ENCODE data around the gene CHRNB4.

CHRNB4 gene

DNA sequence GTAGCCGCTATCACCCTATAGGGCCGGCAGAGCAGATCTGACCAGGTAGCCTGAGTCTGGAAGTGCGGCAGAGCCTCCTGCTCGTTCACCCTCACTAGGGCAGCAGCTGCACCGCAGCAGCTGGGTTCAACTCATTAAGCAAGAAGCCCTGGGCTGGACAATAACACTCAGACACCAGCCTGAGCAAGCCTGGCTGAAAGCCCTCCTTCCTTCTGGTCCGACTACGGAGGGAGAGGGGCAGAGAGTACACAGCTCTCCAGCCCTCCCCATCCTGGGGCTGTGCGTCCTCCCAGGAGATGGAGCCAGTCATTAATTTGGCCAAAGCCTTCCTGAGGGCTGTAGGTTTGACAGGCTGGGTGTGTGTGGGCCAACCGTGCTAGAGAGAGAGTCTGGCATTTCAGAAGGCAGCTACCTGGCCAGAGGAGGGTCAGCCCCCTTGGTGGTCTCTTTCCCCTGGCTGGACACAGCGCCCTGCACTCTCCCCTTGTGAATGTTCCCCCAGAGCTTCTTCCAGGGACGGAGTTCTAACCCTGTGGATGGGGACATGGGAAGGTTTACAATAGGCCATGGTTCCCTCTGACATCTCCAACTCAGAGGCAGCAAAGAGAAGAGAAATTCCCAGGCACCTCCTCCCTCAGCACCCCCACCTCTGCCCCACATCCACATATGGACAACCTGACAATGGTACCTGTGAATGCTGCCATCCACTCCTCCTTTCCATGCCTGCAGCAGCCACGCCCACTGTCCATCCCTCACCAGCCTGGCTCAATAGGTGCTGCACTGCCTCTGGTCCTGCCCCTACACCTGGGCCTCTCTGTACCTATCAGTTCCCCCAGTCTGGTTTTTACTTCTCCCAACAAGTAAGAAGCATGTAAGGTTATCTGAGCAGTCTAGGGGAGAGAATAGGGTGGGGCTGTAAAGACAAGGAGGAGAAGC lies 6.5 kb downstream of the CHRNB4 start:
- no peak for DNase-seq (ENCODE audit: low read depth in 3 of 3)

DNA sequence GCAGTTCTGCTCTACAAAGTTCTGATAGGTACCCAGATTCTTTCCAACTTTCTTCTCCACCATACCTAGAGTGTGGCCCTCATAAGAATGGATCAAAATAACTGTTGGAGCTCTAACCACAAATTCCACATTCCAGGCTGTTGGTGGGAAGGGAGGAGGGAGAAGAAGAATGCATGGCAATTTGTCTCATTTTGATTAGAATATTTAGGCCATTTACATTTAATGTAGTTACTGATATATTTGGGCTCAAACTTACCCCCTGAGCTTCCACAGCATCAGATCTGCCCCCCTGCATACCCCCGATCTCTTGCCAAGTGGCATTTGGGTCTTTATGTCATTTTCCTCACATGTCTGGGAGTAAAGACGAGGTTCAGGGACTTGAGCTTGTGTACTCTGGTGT lies 7.7 kb downstream of the CHRNB4 start:
- DNase-seq (ENCODE audit: low read depth in 3 of 3), result no peak

DNA sequence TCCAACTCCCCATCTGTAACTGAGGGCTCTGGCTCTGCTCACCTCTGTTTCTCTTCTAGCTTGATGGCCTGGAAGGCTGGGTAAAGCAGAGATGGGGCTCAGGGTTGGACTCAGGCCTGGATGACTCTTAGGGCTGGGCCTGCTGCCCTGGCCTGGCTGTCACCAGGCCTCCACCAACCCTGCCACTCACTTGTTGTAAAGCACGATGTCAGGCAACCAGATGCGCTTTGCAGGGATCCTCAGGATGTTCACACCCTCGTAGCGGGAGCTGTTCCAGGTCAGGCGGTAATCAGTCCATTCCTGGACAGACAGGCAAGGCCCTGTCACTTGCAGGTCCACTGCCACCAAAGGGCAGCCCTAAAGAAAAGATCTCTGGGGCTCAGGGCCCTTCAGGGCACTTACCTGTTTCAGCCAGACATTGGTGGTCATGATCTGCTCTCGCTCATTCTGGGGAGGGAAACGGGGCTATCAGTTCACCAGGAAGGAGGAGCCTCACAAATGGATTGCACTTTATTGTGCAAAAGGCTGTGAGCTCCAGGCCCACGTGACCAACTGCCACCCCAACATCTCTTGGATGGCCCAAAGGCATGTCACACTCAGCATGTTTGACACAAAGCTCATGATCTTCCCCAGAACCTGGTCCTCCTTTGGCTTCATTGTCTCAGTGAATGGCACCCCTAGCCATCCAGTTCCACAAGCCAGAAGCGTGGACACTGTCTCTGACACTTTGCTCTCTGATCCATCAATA lies 9.9 kb downstream of the CHRNB4 start:
- no peak for DNase-seq (ENCODE audit: low read depth in 3 of 3)

DNA sequence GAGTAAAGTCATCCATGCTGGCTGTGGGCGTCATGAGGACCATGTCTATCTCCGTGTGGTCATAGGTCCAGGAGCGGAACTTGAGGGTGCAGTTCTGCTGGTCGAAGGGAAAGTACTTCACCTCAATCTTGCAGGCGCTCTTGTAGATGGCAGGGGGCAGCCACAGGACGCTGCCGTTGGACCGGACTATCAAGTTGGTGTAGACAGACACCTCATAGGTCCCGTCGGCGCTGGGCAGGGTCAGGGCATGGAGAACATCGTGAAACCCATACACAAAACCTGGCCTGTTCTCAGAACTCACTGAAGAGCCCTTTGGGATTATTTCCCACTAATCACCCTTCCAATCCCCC lies 11.3 kb downstream of the CHRNB4 start:
- no peak for DNase-seq (ENCODE audit: low read depth in 3 of 3)

GRCh38 chr15:78629031-78629715 lies 11.8 kb downstream of the CHRNB4 start:
- no peak for DNase-seq (ENCODE audit: low read depth in 3 of 3)

DNA sequence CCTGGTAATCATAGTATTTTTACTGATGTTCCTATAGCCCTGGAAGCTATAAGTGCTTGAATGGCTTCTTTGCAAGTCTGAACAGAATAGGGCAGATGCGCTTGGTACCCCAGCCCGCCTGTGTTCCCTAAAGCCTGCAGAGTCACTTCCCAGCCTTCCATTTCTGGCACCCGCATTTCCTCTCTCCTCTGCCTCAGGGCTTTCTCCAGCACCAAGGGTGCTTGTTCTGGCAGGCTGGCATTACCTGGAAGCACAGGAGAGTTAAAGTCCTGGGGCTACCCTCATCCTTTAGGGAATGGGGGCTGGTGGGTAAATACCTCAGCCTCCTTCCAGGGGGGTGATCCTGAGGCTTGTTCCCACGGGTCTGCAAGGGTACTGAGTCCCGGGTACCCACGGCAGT lies 12.8 kb downstream of the CHRNB4 start:
- DNase-seq (ENCODE audit: low read depth in 3 of 3), result no peak

DNA sequence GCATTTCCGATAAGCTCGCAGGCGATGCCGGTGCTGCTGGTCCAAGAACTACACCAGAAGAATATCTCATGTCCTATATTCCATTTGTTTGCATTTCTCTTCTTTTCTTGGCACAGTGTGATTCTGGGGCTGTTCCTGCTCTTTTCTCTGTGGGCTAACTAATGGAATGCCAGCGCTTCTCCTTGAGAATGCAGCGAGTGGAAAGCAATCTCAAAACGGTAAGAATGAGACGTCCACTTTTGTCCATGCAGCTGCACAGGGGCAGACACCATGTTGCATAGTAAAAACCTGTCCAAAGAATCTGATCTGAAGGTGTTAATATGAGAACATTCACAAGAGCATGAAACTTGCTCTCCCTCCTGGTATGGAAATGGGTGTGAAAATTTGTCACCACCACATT lies 13.7 kb downstream of the CHRNB4 start:
- DNase-seq (ENCODE audit: low read depth in 3 of 3), result no peak

- DNase-seq (ENCODE audit: low read depth in 3 of 3), result no peak
Measured at GRCh38 chr15:78626381-78626995, 14.5 kb downstream of the CHRNB4 start.

GRCh38 chr15:78625606-78626280 lies 15.3 kb downstream of the CHRNB4 start:
- DNase-seq (ENCODE audit: low read depth in 3 of 3), result no peak

- DNase-seq (ENCODE audit: low read depth in 3 of 3), result no peak
Measured at GRCh38 chr15:78624651-78625590, 16.1 kb downstream of the CHRNB4 start.

DNA sequence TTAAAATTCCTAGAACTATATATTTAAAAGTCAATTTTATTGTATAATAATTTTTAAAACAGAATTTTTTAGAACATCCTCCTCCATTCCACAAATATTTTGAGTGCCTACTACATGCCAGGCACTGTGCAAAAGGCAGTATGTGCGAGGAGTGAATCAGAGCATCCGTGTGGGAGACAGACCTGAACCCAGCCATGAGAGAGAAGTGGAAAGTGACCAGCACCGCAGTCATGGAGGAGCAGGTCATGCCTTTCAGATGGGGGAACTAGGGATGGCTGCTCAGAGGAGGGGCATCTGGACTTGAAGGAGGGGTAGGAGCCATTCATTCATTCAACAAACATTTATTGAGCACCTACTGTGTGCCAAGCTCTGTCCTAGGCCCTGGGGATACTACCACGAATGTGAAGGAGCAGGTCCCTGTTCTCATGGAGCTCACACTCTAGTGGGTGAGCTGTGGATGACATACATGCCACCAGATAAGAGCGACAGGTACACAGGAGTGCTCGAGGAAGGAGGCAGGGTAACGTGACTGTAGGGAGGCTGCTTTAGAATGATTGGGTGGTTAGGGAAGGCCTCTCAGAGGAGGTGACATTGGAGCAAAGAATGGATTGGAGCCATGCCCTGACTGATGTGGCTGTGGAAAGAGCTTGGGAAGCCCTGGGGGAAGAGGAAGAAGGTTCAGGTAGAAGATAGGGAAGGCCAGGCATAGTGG lies 17.1 kb downstream of the CHRNB4 start:
- no peak for DNase-seq (ENCODE audit: low read depth in 3 of 3)

GRCh38 chr15:78621810-78622402 lies 19.1 kb downstream of the CHRNB4 start:
- DNase-seq (ENCODE audit: low read depth in 3 of 3), result no peak

- no peak for DNase-seq (ENCODE audit: low read depth in 3 of 3)
Measured at GRCh38 chr15:78620527-78621421, 20.2 kb downstream of the CHRNB4 start, which contains the start of gene CHRNA3. CHRNA3 (minus strand) TSS chr15:78620996; CDS start chr15:78620794, 202 bp downstream.

- DNase-seq (ENCODE audit: low read depth in 3 of 3), result no peak
Measured at GRCh38 chr15:78620021-78620526, 20.9 kb downstream of the CHRNB4 start.

GRCh38 chr15:78619022-78619950 lies 21.7 kb downstream of the CHRNB4 start:
- no peak for DNase-seq (ENCODE audit: low read depth in 3 of 3)

DNA sequence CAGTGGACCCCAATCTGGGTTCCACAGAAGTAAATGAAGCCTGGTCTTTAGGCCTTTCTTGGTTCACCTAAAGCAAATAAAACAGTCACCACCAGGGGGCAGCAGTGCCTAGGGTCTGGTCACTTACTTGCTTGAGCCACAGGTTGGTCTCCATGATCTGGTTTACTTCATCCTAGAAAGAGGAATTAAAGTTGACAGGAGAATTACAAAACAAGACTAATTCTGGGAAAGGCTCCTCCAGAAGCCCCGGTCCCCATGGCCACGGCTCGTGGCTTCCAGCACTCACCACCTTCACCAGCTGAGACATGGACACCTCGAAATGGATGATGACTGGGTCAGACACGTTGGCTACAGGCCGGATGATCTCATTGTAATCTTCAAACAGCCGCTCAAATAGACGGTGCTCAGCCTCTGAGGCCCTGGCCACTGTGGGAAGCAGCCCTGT lies 22.5 kb downstream of the CHRNB4 start:
- DNase-seq (ENCODE audit: low read depth in 3 of 3), result peak; percentile 40 to 70 (median 70)

- DNase-seq (ENCODE audit: low read depth in 3 of 3), result no peak
Measured at GRCh38 chr15:78618064-78618463, 22.9 kb downstream of the CHRNB4 start.

Data from stimulated activated CD4-positive, alpha-beta T cell treated with anti-CD3 and anti-CD28 coated beads, TNF-alpha, amount 100 ng/mL, for 4 hours (primary cell).